OCI-M2 (cell line): ENCODE results near the gene KCNG4.

Experiments
- DNase-seq: peaks from one replicate; lab custom pipeline; 2025; ENCODE audit not compliant: unreplicated experiment; lab: John Stamatoyannopoulos, UW

Gene KCNG4

DNA sequence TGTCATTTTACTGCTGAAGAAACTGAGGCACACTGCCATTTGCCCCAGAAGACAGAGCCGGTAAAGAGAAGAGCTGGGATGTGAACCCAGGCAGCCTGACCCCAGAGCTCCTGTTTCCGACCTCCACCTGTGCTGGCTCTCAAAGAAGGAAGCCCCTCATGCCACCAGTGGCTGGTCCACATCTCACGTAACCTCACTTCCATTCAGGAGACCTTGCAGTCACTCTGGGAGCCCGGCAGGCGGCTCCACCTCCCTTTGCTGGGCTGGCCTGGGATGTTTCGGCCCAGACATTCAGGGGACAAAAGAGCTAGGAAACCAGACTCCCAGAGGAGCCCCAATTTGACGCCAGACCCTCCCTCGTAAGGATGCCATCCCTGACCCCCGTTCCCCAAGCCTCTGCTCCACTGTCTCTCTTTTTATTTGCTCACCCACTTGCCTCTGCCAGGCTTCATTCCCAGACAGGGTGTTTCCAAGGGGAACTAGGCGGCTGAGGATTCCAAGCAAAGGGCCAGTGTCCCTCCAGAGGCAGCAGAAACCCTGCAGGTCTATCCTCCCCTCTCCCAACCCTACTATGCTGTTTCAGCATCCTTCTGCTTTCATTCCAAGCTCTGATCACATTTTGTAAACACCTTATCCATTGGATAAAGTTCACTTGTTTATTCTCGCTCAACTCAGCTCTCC, 55.8 kb downstream of the KCNG4 start:
- DNase-seq: no peak

DNA sequence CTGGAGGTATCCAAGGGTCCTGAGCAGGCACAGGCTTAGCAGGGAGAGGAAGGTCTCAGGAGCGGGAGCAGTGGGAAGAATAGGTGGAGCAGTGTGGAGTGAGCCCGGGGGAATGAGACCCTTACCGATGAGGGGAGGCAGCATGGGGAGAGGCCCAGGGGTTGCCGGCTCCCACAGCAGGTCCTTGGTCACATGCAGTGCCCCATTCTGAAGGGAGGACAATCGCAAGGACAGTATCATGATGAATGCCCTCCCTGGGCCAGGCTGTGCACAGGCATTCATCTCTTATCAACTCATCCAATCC, 56.3 kb downstream of the KCNG4 start:
- no peak for DNase-seq

- no peak for DNase-seq
Observed at GRCh38 chr16:84182680-84183571, 56.9 kb downstream of the KCNG4 start.

DNA sequence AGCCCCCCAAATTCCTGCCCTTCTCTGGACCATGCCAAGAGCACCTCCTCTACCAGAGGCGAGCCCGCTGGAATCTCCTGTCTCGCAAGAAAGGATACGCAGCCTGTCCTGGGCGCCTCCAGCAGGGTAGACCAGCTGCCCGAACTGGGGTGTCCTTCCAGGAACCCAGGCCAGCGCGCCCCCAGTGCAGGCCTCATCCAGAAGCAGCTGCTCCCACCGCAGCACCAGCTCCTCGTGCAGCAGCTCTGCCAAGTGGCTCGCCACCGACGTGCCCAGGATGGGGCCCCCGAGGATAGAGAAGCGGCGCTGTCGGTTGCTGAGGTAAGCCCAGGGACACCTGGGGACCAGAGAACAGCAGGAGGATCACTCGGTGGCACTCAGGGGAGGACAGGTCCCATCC, 57.7 kb downstream of the KCNG4 start:
- no peak for DNase-seq

- DNase-seq: no peak
Observed at GRCh38 chr16:84181144-84181915, 58.5 kb downstream of the KCNG4 start.

DNA sequence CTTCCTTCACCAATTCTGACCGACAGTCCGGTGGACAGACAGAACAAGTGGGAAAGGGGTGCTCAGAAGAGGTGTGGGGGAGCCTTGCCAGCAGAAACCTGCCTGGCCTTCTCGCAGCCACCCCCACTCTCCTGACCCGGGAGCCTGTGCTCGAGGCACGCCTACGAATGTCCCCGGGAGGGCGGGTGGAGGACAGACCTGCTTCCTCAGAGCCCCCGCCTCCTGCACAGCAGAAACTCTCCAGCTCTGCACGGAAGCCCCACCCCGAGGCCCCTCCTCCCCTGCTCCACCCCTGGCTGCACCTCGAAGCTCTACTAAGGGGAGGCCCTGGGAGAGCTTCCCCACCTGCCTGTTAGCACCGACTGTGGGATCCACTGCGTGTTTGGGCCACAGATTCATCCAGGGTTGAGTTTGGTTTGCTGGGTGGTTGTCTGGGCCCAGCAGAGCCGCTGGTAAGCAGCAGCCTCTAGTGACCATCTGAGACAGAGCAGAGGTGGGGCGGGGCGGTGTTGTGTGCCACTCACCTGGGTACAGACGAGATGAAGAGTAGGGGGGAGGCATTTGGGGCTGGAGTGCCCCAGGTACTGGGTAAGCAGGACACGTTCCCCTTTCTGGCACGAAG, 59.2 kb downstream of the KCNG4 start:
- DNase-seq: no peak

GRCh38 chr16:84179612-84180320, 60.0 kb downstream of the KCNG4 start:
- DNase-seq: no peak

GRCh38 chr16:84178892-84179611, 60.8 kb downstream of the KCNG4 start:
- no peak for DNase-seq

DNA sequence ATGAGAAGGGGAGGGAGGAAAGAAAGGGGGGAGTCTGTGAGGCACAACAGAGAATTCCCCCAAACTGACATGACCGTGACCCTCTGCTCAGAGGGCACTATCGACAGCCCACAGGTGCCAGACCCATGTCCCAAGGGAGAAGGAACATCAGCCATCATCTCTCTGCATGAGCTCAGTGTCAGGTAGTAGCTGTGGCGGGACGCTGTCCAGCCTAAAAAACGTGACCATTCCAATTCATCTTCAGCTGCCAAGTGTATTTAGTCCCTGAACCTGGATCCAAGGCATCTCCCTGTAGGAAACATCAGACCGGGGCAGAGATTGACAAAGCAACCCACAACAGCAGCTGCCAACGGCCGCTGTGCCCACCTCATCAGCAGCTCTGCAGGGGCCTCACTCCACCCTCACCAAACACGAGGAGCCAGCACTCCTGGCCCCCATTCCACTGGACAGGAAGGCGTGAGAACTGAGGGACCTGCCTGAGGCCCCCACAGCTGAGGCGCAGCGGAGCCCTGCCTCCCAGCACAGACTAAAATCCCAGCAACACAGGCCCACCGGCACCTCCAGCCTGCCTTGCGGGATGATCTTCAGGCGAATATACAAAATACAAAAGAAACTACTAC, 61.6 kb downstream of the KCNG4 start:
- DNase-seq: no peak

GRCh38 chr16:84177741-84178073, 62.1 kb downstream of the KCNG4 start:
- DNase-seq: no peak

DNA sequence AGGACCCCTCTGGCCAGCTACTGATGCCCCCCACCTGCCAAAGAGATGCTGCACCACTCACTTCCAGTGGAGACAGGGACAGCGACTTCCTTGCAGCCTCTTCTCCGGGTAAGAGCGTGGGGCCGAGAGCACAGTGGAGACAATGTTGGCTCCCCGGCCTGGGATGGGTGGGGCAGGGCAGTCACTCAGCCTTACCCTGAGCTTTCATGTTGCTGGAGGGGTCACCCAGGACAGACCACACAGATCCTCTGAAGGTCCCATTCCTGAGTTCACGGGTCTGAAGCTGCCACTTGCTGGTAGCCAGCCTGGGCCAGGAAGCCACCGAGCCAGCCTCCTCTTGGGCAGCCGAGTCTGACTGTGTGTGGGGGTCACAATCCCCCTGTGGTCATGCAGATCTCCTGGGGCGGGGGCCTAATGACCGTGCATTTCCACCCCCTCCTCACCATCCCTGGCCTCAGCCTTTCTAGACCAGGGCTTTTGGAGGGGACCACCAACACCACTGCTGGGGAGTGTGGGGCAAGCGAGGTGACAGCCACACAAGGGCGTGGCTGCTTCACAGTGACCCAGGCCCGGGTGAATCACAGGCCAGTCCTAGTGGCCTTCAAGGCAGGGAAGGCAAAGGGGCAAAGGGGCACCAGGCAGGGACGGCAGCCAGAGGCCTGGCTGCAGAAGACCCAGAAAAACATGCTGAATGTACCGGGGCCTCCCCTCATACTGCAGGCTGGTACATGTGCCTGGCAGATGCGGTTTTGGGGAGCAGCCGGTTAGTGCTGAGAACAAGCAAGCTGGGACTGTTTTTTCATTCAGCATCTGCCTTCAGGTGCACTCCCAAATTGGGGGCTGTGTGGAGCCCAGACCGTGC, 63.4 kb downstream of the KCNG4 start:
- no peak for DNase-seq

GRCh38 chr16:84175350-84176081, 64.3 kb downstream of the KCNG4 start:
- peak; percentile 19 for DNase-seq

GRCh38 chr16:84174396-84174795, 65.4 kb downstream of the KCNG4 start:
- no peak for DNase-seq

DNA sequence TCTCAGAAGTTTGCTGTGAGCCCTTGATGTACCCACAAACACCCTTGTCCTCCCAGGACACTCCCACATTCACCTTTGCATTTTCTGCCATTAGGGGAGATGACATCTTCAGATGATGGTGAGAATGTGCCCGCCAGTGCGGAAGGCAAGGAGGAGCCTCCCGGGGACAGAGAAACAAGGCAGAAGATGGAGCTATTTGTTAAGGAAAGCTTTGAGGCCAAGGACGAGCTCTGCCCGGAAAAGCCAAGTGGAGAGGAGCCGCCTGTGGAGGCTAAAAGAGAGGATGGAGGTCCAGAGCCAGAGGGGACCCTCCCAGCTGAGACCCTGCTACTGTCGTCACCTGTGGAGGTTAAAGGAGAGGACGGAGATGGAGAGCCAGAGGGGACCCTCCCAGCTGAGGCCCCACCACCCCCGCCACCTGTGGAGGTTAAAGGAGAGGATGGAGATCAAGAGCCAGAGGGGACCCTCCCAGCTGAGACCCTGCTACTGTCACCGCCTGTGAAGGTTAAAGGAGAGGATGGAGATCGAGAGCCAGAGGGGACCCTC, 70.0 kb downstream of the KCNG4 start:
- no peak for DNase-seq
